HG03457 (cell line): ENCODE results near the gene IL21R.
"Not testable (repeated sequence)": the region's sequence is repeated elsewhere in the genome, so short reads cannot be mapped to it uniquely, and the experiment has no call there.

Source experiments
- ATAC-seq: cut with Tn5 transposase; IDR thresholded peaks from one replicate; pipeline ENCODE4 v1.9.1; 2021; ENCODE audit warnings: moderate number of reproducible peaks; ENCODE audit not compliant: unreplicated experiment

IL21R gene

DNA sequence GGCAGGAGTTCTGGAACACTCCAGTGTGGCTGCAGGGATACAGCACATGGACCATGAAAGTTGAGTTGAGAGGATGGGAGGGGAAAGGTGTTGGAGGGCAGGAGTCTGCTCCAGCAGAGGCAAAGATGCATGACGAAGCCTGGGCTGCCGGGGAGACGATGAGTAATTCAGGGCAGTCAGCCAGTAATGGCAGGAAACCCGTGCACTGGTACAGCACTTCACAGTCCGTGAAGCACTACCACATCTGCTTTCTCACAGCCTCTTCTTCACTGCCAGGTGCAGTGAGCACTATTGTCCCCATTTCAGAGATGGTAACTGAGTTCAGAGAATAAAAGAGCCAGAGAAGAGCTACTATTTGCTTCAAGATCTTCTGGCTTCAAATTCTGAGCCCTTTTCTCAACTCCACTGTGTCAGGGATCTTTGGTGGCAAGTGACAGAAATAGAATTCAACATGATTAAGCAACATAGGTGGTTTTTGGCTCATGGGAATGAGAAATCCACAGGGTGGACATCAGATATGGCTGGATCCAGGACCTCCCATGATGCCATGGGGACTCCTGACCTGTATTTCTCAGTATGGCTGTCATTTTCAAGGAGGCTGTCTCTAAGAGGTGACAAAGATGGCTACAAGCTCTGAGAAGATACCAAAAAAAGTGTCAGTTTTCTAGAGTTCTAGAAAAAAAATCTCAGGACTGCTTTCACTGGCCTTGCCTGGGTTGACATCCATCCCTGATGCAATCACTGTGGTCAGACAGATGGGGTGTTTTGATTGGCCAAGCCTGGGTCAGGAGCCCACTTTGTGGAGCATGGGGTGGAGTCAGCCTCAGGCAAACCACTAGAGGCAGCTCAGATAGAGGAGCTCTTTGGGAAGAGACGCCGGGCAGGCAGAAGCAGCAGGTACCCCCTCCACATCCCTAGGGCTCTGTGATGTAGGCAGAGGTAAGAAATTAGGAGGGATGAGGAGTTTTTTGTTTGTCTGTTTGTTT is 24.7 kb downstream of the IL21R start:
- peak; percentile 74 for ATAC-seq

DNA sequence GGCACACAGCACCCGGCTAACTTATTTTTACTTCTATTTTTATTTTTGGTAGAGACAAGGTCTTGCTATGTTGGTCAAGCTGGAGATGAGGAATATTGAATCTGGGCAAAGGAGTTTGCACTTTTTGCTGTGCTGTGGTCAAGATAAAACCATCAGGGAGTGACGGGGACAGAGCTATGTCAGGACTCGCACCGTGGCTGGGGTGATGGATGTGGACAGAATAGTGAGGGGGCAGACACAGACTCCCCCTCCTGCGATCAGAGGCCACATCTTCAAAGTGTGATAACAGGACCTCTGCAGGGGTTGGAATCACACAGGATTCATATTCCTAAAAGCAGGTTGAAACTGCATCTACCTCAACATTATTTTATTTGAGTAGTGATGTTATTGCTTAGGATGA is 25.6 kb downstream of the IL21R start:
- no peak for ATAC-seq

DNA sequence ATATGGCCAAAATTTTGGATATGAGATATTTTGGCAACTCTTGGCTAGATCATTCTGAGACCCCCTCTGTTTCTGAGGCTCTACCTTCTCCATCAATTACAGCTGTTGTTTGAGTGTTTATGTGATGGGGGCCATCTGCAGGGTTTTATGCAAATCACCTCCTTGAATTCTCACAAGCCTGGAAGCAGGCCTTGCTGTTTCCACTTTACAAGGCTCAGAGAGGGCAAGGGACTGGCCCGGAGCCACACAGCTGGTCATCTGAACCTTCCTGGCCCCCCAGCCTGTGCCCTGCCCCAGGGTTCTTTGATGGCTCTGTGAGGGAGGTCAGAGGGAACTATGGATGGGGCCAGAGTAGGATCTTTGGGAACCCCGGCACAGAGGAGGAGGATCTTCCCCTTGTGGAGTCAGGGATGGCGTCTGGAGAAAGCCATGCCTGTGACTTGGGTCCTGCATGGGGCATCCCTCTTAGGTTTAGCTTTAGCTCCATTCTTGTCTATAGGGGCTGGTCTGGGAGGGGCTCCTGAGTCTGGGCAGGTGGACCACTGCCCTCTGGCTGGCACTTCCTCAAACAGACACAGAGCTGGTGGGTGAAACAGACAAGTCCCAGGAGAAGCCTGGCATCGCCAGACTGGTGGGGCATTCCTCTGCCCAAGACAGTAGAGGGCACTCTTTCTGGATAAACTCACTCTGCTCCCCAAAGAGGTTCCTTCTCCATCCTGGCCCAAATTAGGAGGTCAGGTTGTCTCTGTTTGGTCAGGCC is 26.2 kb downstream of the IL21R start:
- no peak for ATAC-seq

DNA sequence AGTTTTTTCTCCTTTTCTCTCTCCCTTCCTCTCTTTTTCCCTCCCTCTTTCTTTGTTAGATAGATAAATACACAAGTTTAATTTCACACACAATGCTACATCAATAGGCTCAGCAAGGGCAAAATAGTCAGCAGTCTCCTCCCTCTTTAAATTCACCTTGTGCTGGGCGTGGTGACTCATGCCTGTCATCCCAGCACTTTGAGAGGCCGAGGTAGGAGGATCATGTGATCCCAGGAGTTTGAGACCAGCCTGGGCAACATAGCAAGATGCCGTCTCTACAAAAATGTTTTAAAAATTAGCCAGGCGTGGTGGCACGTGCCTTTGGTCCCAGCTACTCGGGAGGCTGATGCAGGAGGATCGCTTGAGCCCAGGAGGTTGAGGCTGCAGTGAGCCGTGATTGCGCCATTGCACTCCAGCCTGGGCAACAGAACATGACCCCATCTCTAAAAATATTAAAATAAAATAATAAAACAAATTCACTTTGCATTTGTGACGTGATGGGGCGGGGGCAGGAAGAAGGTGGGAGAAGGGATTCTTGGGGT is 27.4 kb downstream of the IL21R start:
- ATAC-seq: no peak

DNA sequence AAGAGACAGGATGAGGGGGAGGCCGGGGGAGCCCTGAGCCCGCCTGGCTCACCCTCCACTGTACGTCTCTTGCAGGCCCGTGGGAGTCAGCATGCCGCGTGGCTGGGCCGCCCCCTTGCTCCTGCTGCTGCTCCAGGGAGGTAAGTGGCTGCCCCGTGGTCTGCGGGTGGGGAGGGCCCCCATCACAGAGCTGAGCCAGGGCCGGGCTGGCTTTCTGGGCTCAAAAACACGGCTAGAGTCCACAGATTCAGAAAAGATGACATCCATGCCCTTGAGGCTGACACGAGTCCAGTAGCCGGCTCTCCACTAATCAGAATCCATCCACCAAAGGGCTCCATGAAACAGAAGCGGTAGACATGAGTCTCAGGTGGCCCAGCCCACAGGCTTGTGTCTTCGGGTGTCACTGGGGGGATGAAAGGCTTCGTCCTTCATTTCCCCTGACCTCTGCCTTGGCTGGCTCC is 28.0 kb downstream of the IL21R start:
- ATAC-seq: no peak

GRCh38 chr16:27430512-27430911 is 28.5 kb downstream of the IL21R start:
- no peak for ATAC-seq

GRCh38 chr16:27430923-27431484 is 29.0 kb downstream of the IL21R start:
- no peak for ATAC-seq

- no peak for ATAC-seq
Observed at GRCh38 chr16:27431773-27432532, 30.0 kb downstream of the IL21R start.

DNA sequence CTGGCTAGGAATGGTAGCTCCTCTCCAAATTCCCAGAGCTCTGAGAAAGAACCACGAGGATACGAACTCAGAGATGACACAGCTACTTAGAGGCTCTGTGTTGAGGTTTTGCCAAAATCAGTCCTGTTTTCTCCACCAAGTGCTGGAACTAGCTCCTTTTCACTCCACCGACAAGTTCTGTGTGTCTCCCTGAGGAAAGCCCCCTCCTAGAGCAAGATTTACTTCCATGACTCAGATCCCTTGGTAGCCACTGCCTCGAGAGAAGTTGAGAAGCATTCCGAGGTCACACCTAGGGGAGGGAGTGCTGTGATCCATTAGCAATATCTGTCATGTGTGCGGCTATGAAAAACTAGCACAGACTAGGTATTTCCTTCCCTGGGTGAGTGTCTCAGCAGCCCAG is 30.6 kb downstream of the IL21R start:
- no peak for ATAC-seq

GRCh38 chr16:27433191-27433590 is 31.2 kb downstream of the IL21R start:
- not testable (repeated sequence) for ATAC-seq

DNA sequence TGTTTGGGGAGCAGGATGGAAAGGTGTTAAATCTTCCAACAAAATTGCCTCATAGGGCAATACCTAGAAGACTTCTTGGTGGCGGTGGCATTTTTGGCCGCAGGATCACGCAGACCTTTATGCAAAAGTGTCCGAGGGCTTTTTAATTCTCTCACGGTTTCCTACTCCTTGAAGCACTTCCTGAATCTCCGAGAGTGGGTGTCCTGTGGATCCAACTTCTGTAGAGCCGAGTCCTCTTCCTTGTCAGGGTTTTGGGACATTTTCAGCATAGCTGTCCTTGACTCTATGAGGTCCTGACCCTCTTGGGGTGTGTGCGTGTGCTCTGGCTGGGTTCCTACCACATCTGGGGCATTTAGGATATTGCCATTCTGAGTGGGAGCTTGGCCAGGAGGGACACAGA is 31.7 kb downstream of the IL21R start:
- ATAC-seq: no peak

- no peak for ATAC-seq
Observed at GRCh38 chr16:27434141-27435051, 32.4 kb downstream of the IL21R start.

GRCh38 chr16:27435146-27435545 is 33.2 kb downstream of the IL21R start:
- not testable (repeated sequence) for ATAC-seq

DNA sequence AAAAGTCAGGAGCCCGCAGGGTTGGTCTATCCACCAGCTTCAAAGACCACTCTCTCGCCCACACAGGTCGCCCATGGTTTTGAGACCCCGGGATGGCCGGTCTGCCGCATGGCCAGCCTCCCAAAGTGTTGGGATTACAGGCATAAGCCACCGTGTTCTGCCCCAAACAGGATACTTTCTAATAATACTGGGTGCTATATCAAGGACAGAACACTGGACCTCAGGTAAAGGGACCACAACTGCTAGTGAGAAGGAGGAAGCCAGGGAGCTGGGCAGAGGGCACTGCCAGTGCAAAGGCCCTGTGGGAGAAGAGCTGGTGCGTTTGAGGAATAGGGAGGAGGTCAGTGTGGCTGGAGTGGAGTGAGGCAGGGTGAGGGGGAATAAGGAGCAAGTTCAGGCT is 34.1 kb downstream of the IL21R start:
- ATAC-seq: no peak

DNA sequence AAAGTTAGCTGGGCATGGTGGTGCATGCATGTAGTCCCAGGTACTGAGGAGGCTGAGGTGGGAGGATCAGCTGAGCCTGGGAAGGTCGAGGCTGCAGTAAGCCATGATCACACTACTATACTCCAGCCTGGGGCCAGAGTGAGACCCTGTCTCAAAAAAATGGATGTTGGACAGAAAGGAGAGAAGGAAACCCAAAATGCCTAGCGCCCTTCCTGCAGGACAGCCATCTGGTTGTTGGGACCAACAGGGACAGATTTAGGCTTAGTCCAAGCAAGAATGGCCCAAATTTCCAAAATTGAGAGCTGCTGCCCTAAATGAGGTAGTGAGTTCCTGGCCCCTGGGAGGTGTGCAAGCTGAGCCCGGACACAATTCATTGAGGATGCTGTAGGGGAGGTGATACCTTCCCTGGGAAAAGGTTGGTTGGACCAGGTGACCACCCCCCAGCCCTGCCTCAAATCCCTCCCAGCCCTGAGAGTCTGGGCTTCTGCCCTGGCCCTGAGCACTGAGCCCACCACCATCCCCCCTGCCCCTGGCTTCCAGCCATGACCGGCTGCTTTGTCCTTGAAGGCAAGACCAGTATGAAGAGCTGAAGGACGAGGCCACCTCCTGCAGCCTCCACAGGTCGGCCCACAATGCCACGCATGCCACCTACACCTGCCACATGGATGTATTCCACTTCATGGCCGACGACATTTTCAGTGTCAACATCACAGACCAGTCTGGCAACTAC is 35.1 kb downstream of the IL21R start:
- ATAC-seq: no peak

DNA sequence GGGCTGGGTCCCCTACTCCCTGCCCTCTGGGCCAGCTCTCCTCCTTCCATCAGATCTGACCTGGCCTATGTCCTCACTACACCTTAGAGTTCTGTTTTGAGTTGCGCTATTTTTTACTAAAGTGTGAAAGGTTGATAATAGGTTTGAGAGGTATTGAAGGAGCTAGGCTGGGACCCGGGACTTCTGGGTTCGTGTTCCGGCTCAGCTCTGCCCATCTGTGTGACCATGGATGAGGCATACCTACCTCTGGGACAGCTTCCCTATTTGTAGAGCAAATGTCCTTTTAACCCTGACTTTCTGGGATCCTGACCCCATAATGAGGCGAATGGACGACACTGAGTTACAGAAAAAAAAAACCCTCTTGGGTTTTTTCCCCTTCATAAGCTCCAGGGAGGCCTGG is 36.0 kb downstream of the IL21R start:
- no peak for ATAC-seq

DNA sequence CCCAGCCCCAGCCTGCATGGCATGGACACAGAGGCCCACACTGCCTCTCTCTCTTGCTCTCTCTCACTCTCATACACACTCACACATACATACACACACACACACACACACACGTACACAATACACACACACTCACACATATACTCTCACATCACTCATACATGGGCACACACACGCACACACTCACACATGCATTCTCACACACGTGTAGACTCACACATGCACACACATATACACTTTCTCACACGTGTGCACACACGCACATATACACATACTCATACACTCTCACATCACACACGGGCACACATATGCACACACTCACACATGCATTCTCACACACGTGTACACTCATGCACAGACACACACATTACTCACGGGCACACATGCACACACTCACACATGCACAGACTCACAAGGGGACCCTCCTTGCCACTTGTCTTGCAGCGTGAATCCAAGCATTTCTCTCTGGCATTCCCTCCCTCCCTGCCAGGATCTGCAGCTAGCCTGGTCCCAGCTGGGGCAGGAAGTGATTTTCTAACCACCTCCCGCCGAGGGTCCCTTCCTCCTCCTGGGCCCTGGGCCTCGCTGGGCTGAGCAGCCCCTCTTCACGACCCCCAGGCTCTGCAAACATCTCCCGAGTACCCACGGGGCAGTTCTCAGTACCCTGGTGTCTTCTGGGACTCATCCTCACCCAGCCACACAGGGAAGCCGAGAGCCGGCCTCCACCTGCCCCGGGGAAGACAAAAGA is 37.5 kb downstream of the IL21R start:
- ATAC-seq: no peak

DNA sequence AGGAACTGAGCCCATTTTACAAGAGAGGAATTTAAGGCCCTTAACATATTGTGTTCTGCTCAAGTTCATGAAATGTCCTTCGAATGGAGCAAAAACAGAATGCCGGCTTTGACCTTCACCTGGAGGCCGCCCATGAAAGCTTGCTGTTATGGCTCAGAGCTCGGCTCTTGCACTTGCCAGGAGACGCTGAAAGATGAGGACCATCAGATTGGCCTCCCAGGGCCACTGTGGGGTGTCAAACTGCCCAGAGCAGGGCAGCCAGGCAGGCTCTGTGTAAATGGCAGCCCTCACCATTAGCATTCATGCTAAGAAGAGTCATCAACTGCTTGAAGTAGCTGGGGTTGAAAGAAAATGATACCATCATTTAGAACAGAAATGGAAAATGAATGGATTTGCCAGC is 39.3 kb downstream of the IL21R start:
- no peak for ATAC-seq
